ENCODE measurements around the gene AIG1. TPM values are rescaled to one million over a fixed set of nuclear protein-coding genes. Genes with fewer than 3 reads are reported as not detected.

AIG1 gene
- total RNA-seq, 1 donor from 2014 or later: 35.2 TPM

- no peaks in the 10 kb centered on the region for H3K27me3 ChIP-seq (ENCODE audit: insufficient read depth, low read length)
- peaks cover 3% of the 10 kb centered on the region for H3K9me3 Mint-ChIP-seq (ENCODE audit: unreplicated experiment)
- no peak overlapping the region for H3K27ac Mint-ChIP-seq (ENCODE audit: unreplicated experiment)
- no peaks in the 10 kb centered on the region for H3K79me2 ChIP-seq (ENCODE audit: insufficient read depth, low read length)
- no peaks in the 10 kb centered on the region for H3K4me1 ChIP-seq (ENCODE audit: insufficient read depth, low read length)
- no peak overlapping the region for H3K4me3 Mint-ChIP-seq (ENCODE audit: unreplicated experiment)
- no peak overlapping the region for H2AFZ ChIP-seq (ENCODE audit: low read depth, low read length)
- FAIRE-seq (no peak), DNase-seq (ENCODE audit: low read depth) (no peak)
- no peak for TF ChIP-seq CTCF (IDR thresholded peaks at IDR 0.05; ENCODE audit: insufficient read depth, low read depth, low read length)
- TF ChIP-seq EZH2 (IDR thresholded peaks at IDR 0.05; ENCODE audit: insufficient read depth, low read length): no peak
- no peak overlapping the region for H3K9ac ChIP-seq (ENCODE audit: low read length)
- no peak overlapping the region for H3K27ac ChIP-seq (ENCODE audit: low read depth, low read length)
- peaks cover 8% of the 10 kb centered on the region for H3K36me3 Mint-ChIP-seq (ENCODE audit: low read depth, unreplicated experiment)
- no peaks in the 10 kb centered on the region for H3K27me3 Mint-ChIP-seq (ENCODE audit: low read depth, unreplicated experiment)
- H3K9me3 ChIP-seq (ENCODE audit: insufficient read depth, low read depth, low read length): no peaks in the 10 kb centered on the region
- no peaks in the 10 kb centered on the region for H3K36me3 ChIP-seq (ENCODE audit: insufficient read depth, low read length)
- no peaks in the 10 kb centered on the region for H3K4me1 Mint-ChIP-seq (ENCODE audit: low read depth, unreplicated experiment)
- no peak overlapping the region for H3K4me3 ChIP-seq (ENCODE audit: insufficient read depth, low read depth, low read length)
- no peaks in the 10 kb centered on the region for H4K20me1 ChIP-seq (ENCODE audit: insufficient read depth, low read length)
- H3K4me2 ChIP-seq (ENCODE audit: low read length): no peak overlapping the region
Measured at GRCh38 chr6:143215771-143216170, 155.1 kb downstream of the AIG1 start.

GRCh38 chr6:143218233-143218632, 157.5 kb downstream of the AIG1 start:
- Histone ChIP-seq H3K9me3 (ENCODE audit: insufficient read depth, low read depth, low read length) (no peaks in the 10 kb centered on the region), H3K27me3 (ENCODE audit: insufficient read depth, low read length) (no peaks in the 10 kb centered on the region), H4K20me1 (ENCODE audit: insufficient read depth, low read length) (no peaks in the 10 kb centered on the region), H3K79me2 (ENCODE audit: insufficient read depth, low read length) (no peaks in the 10 kb centered on the region), H3K36me3 (ENCODE audit: insufficient read depth, low read length) (no peaks in the 10 kb centered on the region), H3K27ac (ENCODE audit: low read depth, low read length) (no peak overlapping the region), H3K9ac (ENCODE audit: low read length) (no peak overlapping the region), H3K4me2 (ENCODE audit: low read length) (no peak overlapping the region), H3K4me1 (ENCODE audit: insufficient read depth, low read length) (no peaks in the 10 kb centered on the region), H2AFZ (ENCODE audit: low read depth, low read length) (no peak overlapping the region), H3K4me3 (ENCODE audit: insufficient read depth, low read depth, low read length) (no peak overlapping the region)
- no peak overlapping the region for H3K27ac Mint-ChIP-seq (ENCODE audit: unreplicated experiment)
- H3K4me3 Mint-ChIP-seq (ENCODE audit: unreplicated experiment): no peak overlapping the region
- H3K4me1 Mint-ChIP-seq (ENCODE audit: low read depth, unreplicated experiment): no peaks in the 10 kb centered on the region
- TF ChIP-seq EZH2 (IDR thresholded peaks at IDR 0.05; ENCODE audit: insufficient read depth, low read length): no peak
- no peaks in the 10 kb centered on the region for H3K27me3 Mint-ChIP-seq (ENCODE audit: low read depth, unreplicated experiment)
- no peak for DNase-seq (ENCODE audit: low read depth)
- H3K9me3 Mint-ChIP-seq (ENCODE audit: unreplicated experiment): peaks cover 3% of the 10 kb centered on the region
- H3K36me3 Mint-ChIP-seq (ENCODE audit: low read depth, unreplicated experiment): peaks cover 8% of the 10 kb centered on the region
- FAIRE-seq: no peak

- FAIRE-seq (no peak), DNase-seq (ENCODE audit: low read depth) (no peak)
- no peak overlapping the region for H3K4me3 ChIP-seq (ENCODE audit: insufficient read depth, low read depth, low read length)
- no peaks in the 10 kb centered on the region for H3K79me2 ChIP-seq (ENCODE audit: insufficient read depth, low read length)
- H3K4me2 ChIP-seq (ENCODE audit: low read length): no peak overlapping the region
- H3K27ac ChIP-seq (ENCODE audit: low read depth, low read length): no peak overlapping the region
- no peaks in the 10 kb centered on the region for H3K27me3 Mint-ChIP-seq (ENCODE audit: low read depth, unreplicated experiment)
- no peak overlapping the region for H3K9ac ChIP-seq (ENCODE audit: low read length)
- TF ChIP-seq CTCF (IDR thresholded peaks at IDR 0.05; ENCODE audit: insufficient read depth, low read depth, low read length): no peak
- no peak for TF ChIP-seq EZH2 (IDR thresholded peaks at IDR 0.05; ENCODE audit: insufficient read depth, low read length)
- H3K4me3 Mint-ChIP-seq (ENCODE audit: unreplicated experiment): no peak overlapping the region
- H3K27me3 ChIP-seq (ENCODE audit: insufficient read depth, low read length): no peaks in the 10 kb centered on the region
- no peak overlapping the region for H2AFZ ChIP-seq (ENCODE audit: low read depth, low read length)
- no peak overlapping the region for H3K27ac Mint-ChIP-seq (ENCODE audit: unreplicated experiment)
- H3K36me3 Mint-ChIP-seq (ENCODE audit: low read depth, unreplicated experiment): peaks cover 8% of the 10 kb centered on the region
- H3K4me1 ChIP-seq (ENCODE audit: insufficient read depth, low read length): no peaks in the 10 kb centered on the region
- no peaks in the 10 kb centered on the region for H3K4me1 Mint-ChIP-seq (ENCODE audit: low read depth, unreplicated experiment)
- no peaks in the 10 kb centered on the region for H3K9me3 ChIP-seq (ENCODE audit: insufficient read depth, low read depth, low read length)
- peaks cover 3% of the 10 kb centered on the region for H3K9me3 Mint-ChIP-seq (ENCODE audit: unreplicated experiment)
- H3K36me3 ChIP-seq (ENCODE audit: insufficient read depth, low read length): no peaks in the 10 kb centered on the region
- H4K20me1 ChIP-seq (ENCODE audit: insufficient read depth, low read length): no peaks in the 10 kb centered on the region
Measured at GRCh38 chr6:143221698-143222097, 161.0 kb downstream of the AIG1 start.
